Stimulated activated naive CD8-positive, alpha-beta T cell treated with anti-CD3 and anti-CD28 coated beads, Interleukin-15, amount 100 ng/mL, for 72 hours (primary cell): Measurements from ENCODE around the gene IL7R.
"Not testable (repeated sequence)": the region's sequence is repeated elsewhere in the genome, so short reads cannot be mapped to it uniquely, and the experiment has no call there.

ENCODE experiments used
- ATAC-seq: fragments of 150-1000 bp; cut with Tn5 transposase; 2 replicates; pipeline ENCODE4 v1.10.0; 2021; ENCODE audit warnings: mild to moderate bottlenecking, moderate library complexity
- DNase-seq, 2 donors: peaks; one replicate each; pipeline ENCODE4 v3.0.0; 2021 to 2022
- H3K27ac Mint-ChIP-seq, 2 donors: one replicate each; pipeline ENCODE4 v1.8.0; 2022; ENCODE audit warnings: mild to moderate bottlenecking in 2 of 2, mixed read lengths in 2 of 2, moderate library complexity in 2 of 2
- H3K27me3 Mint-ChIP-seq: one replicate; pipeline ENCODE4 v1.8.0; 2022; ENCODE audit warnings: mixed read lengths
- H3K4me1 Mint-ChIP-seq: one replicate; pipeline ENCODE4 v1.8.0; 2022; ENCODE audit warnings: mild to moderate bottlenecking, mixed read lengths
- H3K4me3 Mint-ChIP-seq, 2 donors: one replicate each; pipeline ENCODE4 v1.8.0; 2022; ENCODE audit warnings: mild to moderate bottlenecking in 2 of 2, mixed read lengths in 2 of 2, moderate library complexity in 1 of 2
- H3K9me3 Mint-ChIP-seq, 2 donors: one replicate each; pipeline ENCODE4 v1.8.0; 2022; ENCODE audit warnings: mixed read lengths in 2 of 2

Gene IL7R

DNA sequence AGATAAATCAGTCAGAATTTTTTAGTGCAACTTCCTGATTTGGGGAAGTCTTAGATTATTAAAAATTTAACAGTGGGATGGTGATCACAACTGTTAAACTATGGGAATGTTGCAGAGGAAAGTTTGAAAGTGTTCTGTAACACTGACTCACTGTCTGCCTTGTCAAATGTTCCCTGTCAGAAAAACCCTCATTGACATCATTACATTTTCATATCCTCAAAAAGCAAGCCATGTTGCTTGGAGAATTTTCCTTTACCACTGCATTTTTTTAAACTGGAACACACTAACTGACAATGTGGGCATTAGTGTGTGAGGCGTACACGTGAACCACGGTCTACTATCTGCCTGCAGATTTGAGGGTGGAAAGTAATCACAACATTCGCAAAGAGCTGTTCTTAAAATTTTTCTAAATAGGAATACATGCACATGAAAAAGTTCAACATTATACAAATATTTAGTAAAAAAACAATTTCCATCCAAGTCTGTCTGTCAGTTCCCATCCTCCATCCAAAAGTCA lies 28.6 kb upstream of the IL7R start:
- peaks cover 98% of the 10 kb centered on the region for H3K4me1 Mint-ChIP-seq
- peak overlapping the region; percentile 44 to 60 for H3K4me3 Mint-ChIP-seq
- no peaks in the 10 kb centered on the region for H3K9me3 Mint-ChIP-seq

DNA sequence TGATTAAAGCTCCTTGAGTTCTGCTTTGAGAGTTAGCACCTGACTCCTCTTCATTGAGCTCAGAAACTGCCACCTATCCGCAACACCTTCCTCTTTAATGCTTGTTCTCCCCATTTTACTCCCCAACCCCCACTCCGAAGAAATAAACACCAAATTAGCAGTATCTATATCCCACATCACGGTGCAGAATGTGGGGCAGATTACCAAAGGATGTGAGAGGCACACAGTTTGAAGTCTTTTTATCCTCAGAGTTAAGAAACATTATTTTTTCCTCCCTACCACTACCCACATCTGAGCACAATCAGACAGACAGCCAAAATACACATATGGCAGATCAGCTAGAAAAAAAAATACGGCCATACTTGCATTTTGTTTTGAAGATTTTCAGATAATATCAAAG lies 26.1 kb upstream of the IL7R start:
- H3K27me3 Mint-ChIP-seq, result no peaks in the 10 kb centered on the region
- H3K4me3 Mint-ChIP-seq, result peak overlapping the region; percentile 61 to 77
- ATAC-seq (peak; percentile 46), DNase-seq (no peak)
- peak overlapping the region; percentile 77 to 99 for H3K27ac Mint-ChIP-seq
- H3K4me1 Mint-ChIP-seq, result peaks cover 98% of the 10 kb centered on the region
- no peaks in the 10 kb centered on the region for H3K9me3 Mint-ChIP-seq

More for the DNA sequence above, 28.6 kb upstream of the IL7R start:
- DNase-seq (no peak), ATAC-seq (no peak)
- H3K27ac Mint-ChIP-seq, result peak overlapping the region; percentile 67 to 95
- no peaks in the 10 kb centered on the region for H3K27me3 Mint-ChIP-seq

DNA sequence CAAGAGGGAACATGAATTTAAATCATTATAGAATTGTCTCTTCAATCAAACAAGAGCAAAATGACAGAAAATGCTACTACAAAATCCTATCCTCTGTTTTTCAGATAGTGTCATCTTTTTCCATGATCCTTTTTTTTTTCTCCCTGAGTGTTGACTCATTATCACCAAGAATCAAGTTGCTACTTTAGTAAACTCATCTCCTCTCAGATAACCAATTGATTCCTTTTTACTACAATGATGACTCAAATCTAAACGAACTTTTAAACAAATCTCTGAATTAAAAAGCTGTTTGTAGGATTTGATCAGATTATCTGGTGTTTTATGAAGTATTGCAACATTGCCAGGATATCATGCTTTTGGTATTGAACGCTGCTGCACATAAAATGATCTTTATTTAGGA lies 23.9 kb upstream of the IL7R start:
- Mint-ChIP-seq H3K27me3 (no peaks in the 10 kb centered on the region), H3K27ac (peak overlapping the region; percentile 94 to 99), H3K9me3 (no peaks in the 10 kb centered on the region), H3K4me3 (peak overlapping the region; percentile 65 to 72), H3K4me1 (peaks cover 96% of the 10 kb centered on the region)
- ATAC-seq, result peak; percentile 44
- DNase-seq, result no peak

DNA sequence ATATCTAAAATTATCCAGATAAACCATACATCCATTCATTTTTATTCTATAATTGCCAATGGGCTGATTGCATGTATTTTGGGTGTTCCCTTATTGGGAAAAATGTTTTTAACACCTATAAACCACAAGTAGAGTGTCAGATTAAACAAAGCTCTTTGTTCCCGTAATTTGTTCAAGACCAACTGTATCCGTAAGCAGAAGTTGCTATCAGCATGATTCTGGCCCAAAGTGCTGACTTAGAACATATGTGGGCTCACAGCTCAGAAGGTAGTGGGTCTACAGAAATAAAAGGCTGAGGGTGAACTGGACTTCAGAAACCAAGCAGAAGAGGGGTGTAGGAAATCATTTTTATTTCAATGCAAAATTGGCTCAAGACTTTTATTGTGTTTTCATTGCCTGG lies 23.5 kb upstream of the IL7R start:
- ATAC-seq (no peak), DNase-seq (no peak)
- Mint-ChIP-seq H3K4me1 (peaks cover 96% of the 10 kb centered on the region), H3K9me3 (no peaks in the 10 kb centered on the region), H3K27ac (peak overlapping the region; percentile 94 to 99), H3K4me3 (peak overlapping the region; percentile 65 to 72), H3K27me3 (no peaks in the 10 kb centered on the region)

DNA sequence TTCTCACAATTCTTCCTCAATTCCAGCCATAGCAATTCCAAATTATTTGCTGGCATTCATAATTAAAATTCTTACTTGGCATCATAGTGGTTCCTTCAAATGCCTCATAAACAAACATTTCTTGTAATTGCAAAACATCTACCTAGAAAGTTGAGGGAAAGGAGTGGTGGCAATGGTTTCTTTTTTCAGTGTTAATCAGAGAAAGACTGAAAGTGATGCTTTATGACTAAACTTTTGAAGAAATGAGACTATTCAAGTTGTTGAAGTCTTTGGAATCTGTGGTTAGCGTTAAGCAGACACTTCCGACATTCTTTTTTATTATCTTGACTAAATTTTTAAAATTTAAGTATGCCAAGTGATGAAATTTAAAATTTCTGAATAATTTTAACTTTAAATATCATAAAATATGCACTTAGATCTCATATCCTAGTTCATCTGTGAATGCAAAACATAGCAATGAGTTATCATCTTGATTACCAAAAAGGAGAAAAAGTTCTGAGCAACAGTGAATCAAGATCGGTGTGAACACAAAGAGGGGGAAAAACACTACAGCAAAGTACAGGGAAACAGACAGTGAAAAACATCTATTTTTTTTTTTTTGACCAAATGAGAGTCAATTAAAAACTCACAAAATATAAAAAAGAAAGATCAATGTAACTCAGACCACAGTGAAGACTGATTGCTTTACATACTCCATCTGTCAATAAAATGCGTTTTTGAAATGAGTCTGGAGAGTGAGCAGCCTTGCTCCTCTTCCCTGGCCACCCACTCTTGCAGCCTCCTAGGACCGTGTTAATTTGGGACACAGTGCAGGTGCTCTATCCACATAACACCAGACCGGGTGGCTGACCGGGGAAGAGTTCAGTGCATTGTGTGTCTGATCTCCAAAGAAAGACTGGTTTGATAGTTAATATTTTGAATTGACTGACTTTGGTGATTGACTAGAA lies 20.6 kb upstream of the IL7R start:
- Mint-ChIP-seq H3K27me3 (no peaks in the 10 kb centered on the region), H3K9me3 (no peaks in the 10 kb centered on the region), H3K27ac (peak overlapping the region; percentile 96 to 99), H3K4me1 (peaks cover 97% of the 10 kb centered on the region), H3K4me3 (peak overlapping the region; percentile 73 to 83)
- ATAC-seq, result peak; percentile 57
- no peak for DNase-seq

DNA sequence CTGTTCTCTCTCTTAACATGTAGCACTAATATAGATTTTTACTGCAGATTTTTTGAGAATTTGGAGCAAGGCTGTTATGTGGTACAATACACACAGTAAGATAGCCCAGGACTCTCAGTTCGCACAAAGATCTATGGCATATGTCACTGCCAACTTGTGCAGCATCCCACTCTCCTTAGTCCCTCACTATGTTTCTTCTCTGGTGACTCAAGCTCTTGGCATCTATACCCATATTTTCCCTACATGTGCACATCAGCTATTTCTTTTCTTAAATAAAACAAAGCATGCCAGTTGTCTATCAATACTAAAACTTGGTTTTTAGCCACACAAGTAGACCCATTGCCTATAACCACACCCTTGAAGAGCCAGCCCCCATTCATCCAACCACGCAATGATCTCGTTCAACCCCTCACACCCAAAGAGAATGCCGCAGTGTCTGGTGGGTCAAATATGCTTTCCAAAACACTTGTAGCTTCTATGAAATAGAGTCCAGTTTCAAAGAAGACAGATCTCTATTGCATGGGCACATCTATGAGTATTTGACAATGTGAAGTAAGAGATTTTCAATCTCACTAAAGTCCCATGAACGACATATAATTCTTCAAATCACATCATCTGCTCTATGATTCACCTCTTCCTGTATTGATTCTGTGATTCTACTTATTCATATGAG lies 18.2 kb upstream of the IL7R start:
- H3K27ac Mint-ChIP-seq, result peak overlapping the region; percentile 81 to 99

DNA sequence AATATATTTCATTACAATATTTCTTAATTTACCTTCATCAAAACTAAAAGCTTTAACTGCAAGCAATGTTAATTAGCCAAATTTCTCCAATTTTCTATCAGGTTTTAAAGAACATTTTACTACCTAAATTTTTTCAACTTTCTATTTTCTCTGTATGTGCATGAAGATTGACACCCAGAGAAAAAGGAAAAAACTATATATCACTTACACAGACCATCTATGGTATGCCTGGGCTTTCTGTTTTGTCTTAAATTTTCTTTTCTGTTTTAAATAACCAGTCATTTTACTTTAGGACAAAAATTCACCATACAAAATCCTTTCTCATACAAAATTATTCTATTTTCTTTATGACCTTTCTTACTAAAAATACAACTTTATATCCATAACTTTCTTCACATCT lies 13.8 kb upstream of the IL7R start:
- Mint-ChIP-seq H3K27me3 (no peaks in the 10 kb centered on the region), H3K9me3 (peaks cover 34 to 46% of the 10 kb centered on the region in 2 donors), H3K4me1 (peaks cover 41% of the 10 kb centered on the region), H3K27ac (no peak overlapping the region), H3K4me3 (no peak overlapping the region)
- no peak for ATAC-seq
- no peak for DNase-seq

More for the DNA sequence above, 18.2 kb upstream of the IL7R start:
- Mint-ChIP-seq H3K4me3 (peak overlapping the region; percentile 63 to 83), H3K27me3 (no peaks in the 10 kb centered on the region), H3K4me1 (peaks cover 75% of the 10 kb centered on the region), H3K9me3 (peaks cover 5 to 7% of the 10 kb centered on the region in 2 donors)
- peak; percentile 89 for ATAC-seq
- peak in 1 of 2 donors; percentile 80 for DNase-seq

DNA sequence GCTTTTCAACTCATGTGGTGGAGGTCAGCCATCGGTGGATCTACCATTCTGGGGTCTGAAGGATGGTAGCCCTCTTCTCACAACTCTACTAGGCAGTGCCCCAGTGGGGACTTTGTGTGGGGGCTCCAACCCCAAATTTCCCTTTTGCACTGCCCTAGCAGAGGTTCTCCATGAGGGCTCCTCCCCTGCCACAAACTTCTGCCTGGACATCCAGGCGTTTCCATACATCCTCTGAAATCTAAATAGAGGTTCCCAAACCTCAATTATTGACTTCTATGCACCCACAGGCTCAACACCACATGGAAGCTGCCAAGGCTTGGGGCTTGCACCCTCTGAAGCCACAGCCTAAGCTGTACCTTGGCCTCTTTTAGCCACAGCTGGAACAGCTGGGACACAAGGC lies 11.2 kb upstream of the IL7R start:
- DNase-seq, H3K27me3 Mint-ChIP-seq, H3K27ac Mint-ChIP-seq, ATAC-seq, H3K4me3 Mint-ChIP-seq: not testable (repeated sequence)
- peaks cover 25% of the 10 kb centered on the region for H3K4me1 Mint-ChIP-seq
- peaks cover 42 to 54% of the 10 kb centered on the region in 2 donors for H3K9me3 Mint-ChIP-seq

DNA sequence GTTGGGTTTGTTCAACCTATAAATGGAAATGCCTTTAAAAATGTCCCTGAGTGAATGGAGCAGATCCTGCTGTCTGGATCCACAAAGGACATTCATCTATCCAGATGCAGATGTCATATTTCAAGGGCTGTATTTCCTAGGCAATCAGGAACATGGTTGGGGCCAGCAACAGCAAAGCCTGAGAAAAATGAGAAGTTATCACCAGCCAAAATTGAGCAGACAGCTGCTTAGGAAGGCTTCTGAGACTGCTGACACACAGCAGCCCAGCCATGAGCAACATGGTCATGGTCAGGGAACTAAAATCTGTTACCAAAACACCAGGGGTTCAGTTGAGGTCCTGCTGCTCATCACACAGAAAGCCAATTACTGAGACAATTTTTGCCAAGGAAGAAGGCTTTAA lies 9.2 kb upstream of the IL7R start:
- no peak overlapping the region for H3K27ac Mint-ChIP-seq
- H3K27me3 Mint-ChIP-seq, result no peaks in the 10 kb centered on the region
- DNase-seq, result no peak
- no peak for ATAC-seq
- H3K9me3 Mint-ChIP-seq, result peaks cover 47 to 54% of the 10 kb centered on the region in 2 donors
- peaks cover 35% of the 10 kb centered on the region for H3K4me1 Mint-ChIP-seq
- no peak overlapping the region for H3K4me3 Mint-ChIP-seq

DNA sequence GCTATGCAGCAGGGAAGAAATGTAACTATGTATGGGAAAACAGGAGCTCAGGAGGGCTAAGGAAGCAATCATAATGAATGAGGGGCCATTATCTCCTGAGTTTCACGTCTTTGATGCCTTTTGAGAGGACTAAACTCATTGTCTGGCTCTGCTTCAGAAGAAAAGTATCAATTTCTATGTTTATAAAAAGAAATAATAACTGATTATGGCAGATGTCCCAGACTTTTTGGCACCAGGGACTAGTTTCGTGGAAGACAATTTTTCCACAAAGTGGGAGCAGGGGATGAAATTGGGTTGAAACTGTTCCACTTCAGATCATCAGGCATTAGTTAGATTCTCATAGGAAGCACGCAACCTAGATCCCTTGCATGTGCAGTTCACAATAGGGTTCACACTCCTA lies 8.7 kb upstream of the IL7R start:
- Mint-ChIP-seq H3K27ac (no peak overlapping the region), H3K27me3 (no peaks in the 10 kb centered on the region), H3K4me3 (no peak overlapping the region), H3K4me1 (peaks cover 35% of the 10 kb centered on the region), H3K9me3 (peaks cover 45 to 52% of the 10 kb centered on the region in 2 donors)
- DNase-seq, result no peak
- ATAC-seq, result no peak

DNA sequence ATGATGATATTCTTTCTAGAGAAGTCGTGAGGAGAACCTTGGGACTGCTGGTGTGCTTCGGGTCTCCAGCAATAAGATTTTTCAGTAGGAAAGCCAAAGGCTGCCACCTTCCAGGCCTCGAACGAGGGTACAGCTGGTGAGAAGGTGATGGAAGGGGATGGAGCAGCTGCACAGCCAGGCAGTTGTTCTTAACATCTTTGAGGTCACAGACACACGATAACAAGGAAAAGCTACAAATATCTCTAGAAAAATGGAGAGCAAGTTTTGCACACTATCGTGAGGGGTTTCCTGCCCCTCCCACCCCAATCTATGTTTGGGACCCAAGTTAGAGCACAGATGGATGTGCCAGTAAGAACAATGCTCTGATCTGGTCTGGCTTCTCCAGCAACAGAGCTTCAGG lies 6.8 kb upstream of the IL7R start:
- peaks cover 34 to 38% of the 10 kb centered on the region in 2 donors for H3K9me3 Mint-ChIP-seq
- peaks cover 40% of the 10 kb centered on the region for H3K4me1 Mint-ChIP-seq
- no peak overlapping the region for H3K27ac Mint-ChIP-seq
- ATAC-seq, result no peak
- no peak overlapping the region for H3K4me3 Mint-ChIP-seq
- DNase-seq, result no peak
- no peaks in the 10 kb centered on the region for H3K27me3 Mint-ChIP-seq

DNA sequence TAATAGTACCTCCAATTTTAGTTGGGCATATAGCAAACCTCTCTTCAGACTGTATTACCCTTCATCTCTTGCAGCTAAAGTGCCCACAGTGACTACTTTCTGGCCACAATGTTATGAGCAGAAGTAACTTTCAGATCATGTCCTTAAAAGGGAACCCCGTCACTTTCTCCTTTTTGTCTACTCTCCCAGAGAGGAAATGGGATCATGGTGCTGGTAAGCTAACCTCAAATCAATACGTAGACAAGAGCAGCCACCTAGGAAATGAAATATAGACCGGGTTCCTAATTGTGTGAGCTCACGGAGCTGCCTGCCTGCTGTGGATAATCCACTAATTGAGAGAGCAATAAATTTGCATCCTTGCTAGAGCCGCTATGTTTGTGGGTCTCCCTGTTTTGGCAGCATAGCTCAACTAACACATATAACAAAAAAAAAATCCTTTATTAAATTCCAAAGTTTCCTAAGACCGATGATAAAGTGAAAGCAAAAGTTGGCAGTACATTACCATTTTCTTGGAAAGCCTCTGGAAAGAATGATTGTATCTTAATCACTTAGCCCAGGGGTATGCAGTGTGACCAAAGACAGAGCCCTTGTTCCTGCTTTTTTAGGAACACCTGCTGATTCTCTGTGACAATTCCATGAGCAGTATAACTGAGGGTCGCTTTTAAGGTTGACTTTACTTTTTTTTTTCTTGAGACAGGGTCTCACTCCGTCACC lies 5.6 kb upstream of the IL7R start:
- Mint-ChIP-seq H3K27me3 (no peaks in the 10 kb centered on the region), H3K9me3 (peaks cover 25 to 28% of the 10 kb centered on the region in 2 donors), H3K4me3 (peak overlapping the region; percentile 70 to 80), H3K27ac (peak overlapping the region; percentile 81 to 99), H3K4me1 (peaks cover 49% of the 10 kb centered on the region)
- no peak for DNase-seq
- no peak for ATAC-seq

DNA sequence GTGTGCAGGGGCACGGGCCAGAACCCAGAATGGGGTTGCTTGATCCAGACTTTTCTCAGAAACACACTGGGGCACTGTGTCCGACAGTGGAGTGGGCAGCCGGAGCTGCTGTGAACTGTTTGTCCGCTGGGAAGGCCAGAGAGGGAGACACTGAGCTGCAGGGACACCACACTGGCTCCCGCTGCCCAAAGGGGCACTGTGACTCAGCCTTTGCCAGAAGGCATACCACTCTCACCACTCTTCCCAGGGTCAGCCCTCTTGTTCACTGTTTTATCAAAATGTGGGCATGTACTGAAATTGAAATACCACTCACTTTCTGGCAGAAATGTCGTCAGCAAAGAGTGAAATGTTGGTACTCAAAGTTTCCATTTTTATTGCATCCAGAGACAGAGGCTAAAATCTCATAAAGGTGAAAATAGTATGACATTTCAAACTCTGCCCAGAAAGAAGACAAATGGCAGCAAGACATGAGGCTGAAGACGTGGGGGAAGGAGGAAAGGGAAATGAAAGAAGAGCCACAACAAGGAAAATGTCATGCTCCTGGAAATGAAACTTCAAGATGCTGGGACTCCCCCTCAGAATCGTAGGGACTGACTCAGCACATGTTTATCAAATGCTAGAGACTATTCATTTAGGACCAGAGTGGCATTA lies 4.5 kb upstream of the IL7R start:
- peaks cover 49% of the 10 kb centered on the region for H3K4me1 Mint-ChIP-seq
- no peaks in the 10 kb centered on the region for H3K27me3 Mint-ChIP-seq
- peak overlapping the region; percentile 93 to 99 for H3K27ac Mint-ChIP-seq
- peaks cover 14 to 19% of the 10 kb centered on the region in 2 donors for H3K9me3 Mint-ChIP-seq
- peak; percentile 56 for ATAC-seq
- H3K4me3 Mint-ChIP-seq, result peak overlapping the region; percentile 70 to 80
- peak; percentile 58 to 78 for DNase-seq

DNA sequence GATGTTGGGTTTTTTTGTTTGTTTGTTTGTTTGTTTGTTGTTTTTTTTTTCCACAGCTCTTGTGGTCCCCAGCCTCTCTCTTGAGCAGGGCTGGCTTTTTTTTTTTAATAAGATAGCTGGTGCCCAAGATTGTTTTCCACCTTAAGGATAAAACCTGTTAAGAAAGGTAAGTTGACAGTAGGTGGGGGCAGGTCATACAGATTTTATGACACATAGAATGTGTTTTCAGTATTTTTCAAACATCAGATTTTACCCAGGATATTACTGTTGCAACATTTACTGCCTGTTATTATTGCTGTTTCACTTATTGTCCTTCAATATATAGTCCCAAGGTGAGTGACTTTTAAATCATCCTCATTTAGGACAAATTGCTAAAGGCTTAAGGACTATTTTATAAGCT lies 3.9 kb upstream of the IL7R start:
- Mint-ChIP-seq H3K27ac (peak overlapping the region; percentile 93 to 99), H3K9me3 (peaks cover 9 to 13% of the 10 kb centered on the region in 2 donors), H3K4me3 (peak overlapping the region; percentile 70 to 80), H3K27me3 (no peaks in the 10 kb centered on the region), H3K4me1 (peaks cover 49% of the 10 kb centered on the region)
- no peak for ATAC-seq
- no peak for DNase-seq

DNA sequence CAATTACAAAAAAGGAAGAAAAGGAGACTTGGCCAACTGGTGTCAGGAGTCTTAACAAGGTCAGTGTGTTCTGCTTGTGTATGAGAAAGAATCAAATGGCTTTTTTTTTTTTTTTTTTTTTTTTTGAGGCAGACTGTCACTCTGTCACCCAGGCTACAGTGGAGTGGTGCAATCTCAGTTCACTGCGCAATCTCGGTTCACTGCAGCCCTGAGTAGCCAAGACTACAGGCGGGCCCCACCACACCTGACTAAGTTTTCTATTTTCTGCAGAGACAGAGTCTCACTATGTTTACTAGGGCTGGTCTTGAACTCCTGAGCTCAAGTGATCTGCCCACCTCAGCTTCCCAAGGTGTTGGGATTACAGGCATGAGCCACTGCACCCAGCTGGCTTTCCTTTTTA lies 3.1 kb upstream of the IL7R start:
- peak overlapping the region; percentile 93 to 99 for H3K27ac Mint-ChIP-seq
- DNase-seq (peak; percentile 66 to 84), ATAC-seq (peak; percentile 70)
- H3K4me1 Mint-ChIP-seq, result peaks cover 49% of the 10 kb centered on the region
- H3K27me3 Mint-ChIP-seq, result no peaks in the 10 kb centered on the region
- H3K9me3 Mint-ChIP-seq, result peaks cover under 1 to 6% of the 10 kb centered on the region in 2 donors
- peak overlapping the region; percentile 70 to 80 for H3K4me3 Mint-ChIP-seq
